WTC11 (cell line): Measurements from ENCODE around the gene ESCO1. TPM values are rescaled to one million over a fixed set of nuclear protein-coding genes. Genes with fewer than 3 reads are reported as not detected.

Source experiments
- ATAC-seq: fragments of 200-7000 bp; cut with Tn5 transposase; 2 replicates; pipeline ENCODE4 v1.10.0; 2021; ENCODE audit warnings: mild to moderate bottlenecking, moderate library complexity
- CTCF ChIA-PET: fragments of 300-600 bp; sonication (Branson Sonifier 250); formaldehyde crosslinking; loops from one replicate; lab custom pipeline; 2021; ENCODE audit warnings: antibody characterized with exemption; lab: Charles Lee
- POLR2A ChIA-PET: fragments of 350-600 bp; sonication (Branson Sonifier 250); formaldehyde crosslinking; loops from one replicate; lab custom pipeline; 2021; ENCODE audit warnings: antibody characterized with exemption; lab: Charles Lee
- DNase-seq: peaks from one replicate; pipeline ENCODE4 v3.0.0; 2021; ENCODE audit warnings: low spot score
- H3K27ac Mint-ChIP-seq: 2 replicates; pipeline ENCODE4 v1.8.0; 2021; ENCODE audit warnings: mixed read lengths
- H3K27me3 Mint-ChIP-seq: 2 replicates; pipeline ENCODE4 v1.8.0; 2021; ENCODE audit warnings: low read depth, mild to moderate bottlenecking, moderate library complexity, mixed read lengths
- H3K36me3 Mint-ChIP-seq: 2 replicates; pipeline ENCODE4 v1.8.0; 2021; ENCODE audit warnings: mixed read lengths
- H3K4me1 Mint-ChIP-seq: 2 replicates; pipeline ENCODE4 v1.8.0; 2022; ENCODE audit warnings: mixed read lengths
- H3K4me3 Mint-ChIP-seq: 2 replicates; pipeline ENCODE4 v1.8.0; 2021; ENCODE audit warnings: mild to moderate bottlenecking, moderate library complexity, mixed read lengths
- H3K9me3 Mint-ChIP-seq: 2 replicates; pipeline ENCODE4 v1.8.0; 2021; ENCODE audit warnings: mixed read lengths
- ATF1 ChIP-seq: sonication (generic); formaldehyde crosslinking; IDR thresholded peaks from 2 replicates; pipeline ENCODE4 v1.8.1; 2023; ENCODE audit warnings: mild to moderate bottlenecking, moderate library complexity, missing genetic modification reagents
- E2F4 ChIP-seq: sonication (generic); formaldehyde crosslinking; IDR thresholded peaks from 2 replicates; pipeline ENCODE4 v1.8.1; 2022; ENCODE audit warnings: low read depth, mild to moderate bottlenecking, moderate library complexity, missing genetic modification reagents, borderline replicate concordance
- E2F5 ChIP-seq: sonication (generic); formaldehyde crosslinking; IDR thresholded peaks from 2 replicates; pipeline ENCODE4 v1.8.1; 2022; ENCODE audit warnings: mild to moderate bottlenecking, moderate library complexity, missing genetic modification reagents
- GABPB1 ChIP-seq: sonication (generic); formaldehyde crosslinking; IDR thresholded peaks from 2 replicates; pipeline ENCODE4 v1.8.1; 2023; ENCODE audit warnings: mild to moderate bottlenecking, missing genetic modification reagents
- NFATC4 ChIP-seq: fragments of 250-450 bp; sonication (Bioruptor Pico); IDR thresholded peaks from 2 replicates; pipeline ENCODE4 v1.9.0; 2021; ENCODE audit warnings: mild to moderate bottlenecking
- NFYB ChIP-seq: sonication (generic); formaldehyde crosslinking; conservative IDR thresholded peaks from 2 replicates; pipeline ENCODE4 v1.8.0; 2022; ENCODE audit warnings: low read depth, missing genetic modification reagents
- NR2C2 ChIP-seq: sonication (generic); formaldehyde crosslinking; IDR thresholded peaks from 2 replicates; pipeline ENCODE4 v1.8.0; 2022; ENCODE audit warnings: mild to moderate bottlenecking, missing genetic modification reagents
- SMAD3 ChIP-seq: sonication (generic); formaldehyde crosslinking; IDR thresholded peaks from 2 replicates; pipeline ENCODE4 v1.8.0; 2022; ENCODE audit warnings: missing genetic modification reagents, mild to moderate bottlenecking, borderline replicate concordance
- SOX15 ChIP-seq: fragments of 250-450 bp; sonication (Bioruptor Pico); IDR thresholded peaks from 2 replicates; pipeline ENCODE4 v1.9.0; 2021; ENCODE audit warnings: mild to moderate bottlenecking
- USF1 ChIP-seq: sonication (generic); formaldehyde crosslinking; IDR thresholded peaks from 2 replicates; pipeline ENCODE4 v1.8.0; 2022; ENCODE audit warnings: mild to moderate bottlenecking, missing genetic modification reagents
- USF2 ChIP-seq: sonication (generic); formaldehyde crosslinking; IDR thresholded peaks from 2 replicates; pipeline ENCODE4 v1.8.1; 2023; ENCODE audit warnings: mild to moderate bottlenecking, missing genetic modification reagents, moderate library complexity
- ZNF138 ChIP-seq: sonication (generic); formaldehyde crosslinking; conservative IDR thresholded peaks from 2 replicates; pipeline ENCODE4 v1.8.1; 2022; ENCODE audit warnings: mild to moderate bottlenecking, moderate library complexity, missing genetic modification reagents
- ZNF263 ChIP-seq: sonication (generic); formaldehyde crosslinking; IDR thresholded peaks from 2 replicates; pipeline ENCODE4 v1.8.1; 2022; ENCODE audit warnings: low read depth, mild to moderate bottlenecking, moderate library complexity, missing genetic modification reagents
- ZNF425 ChIP-seq: fragments of 250-450 bp; sonication (Bioruptor Pico); conservative IDR thresholded peaks from 2 replicates; pipeline ENCODE4 v1.9.0; 2021; ENCODE audit warnings: mild to moderate bottlenecking
- total RNA-seq: library from RNA; stranded (reverse); gene quantifications from 3 replicates; pipeline ENCODE4 v1.2.3, GENCODE V29; 2021

The ESCO1 gene
- total RNA-seq, 1 experiment from 2014 or later, result 46.5 TPM

GRCh38 chr18:21513292-21513691 is 87.2 kb downstream of the ESCO1 start:
- no peak for TF ChIP-seq NFYB (CRISPR knock-in tag)
- TF ChIP-seq USF2 (CRISPR knock-in tag), result no peak
- Mint-ChIP-seq H3K4me1 (peaks cover under 1% of the 10 kb centered on the region; the same call in 1 of the 2 replicates), H3K9me3 (no peaks in the 10 kb centered on the region), H3K4me3 (no peak overlapping the region), H3K27me3 (no peaks in the 10 kb centered on the region), H3K27ac (no peak overlapping the region), H3K36me3 (peaks cover 9% of the 10 kb centered on the region)
- CTCF ChIA-PET, result no interaction called here
- no peak for DNase-seq
- no peak for ATAC-seq
- POLR2A ChIA-PET, result no interaction called here

GRCh38 chr18:21509062-21509461 is 91.4 kb downstream of the ESCO1 start:
- peaks cover 6% of the 10 kb centered on the region for H3K36me3 Mint-ChIP-seq
- TF ChIP-seq NFATC4 (CRISPR knock-in tag) (no peak), USF1 (no peak), GABPB1 (no peak), SMAD3 (CRISPR knock-in tag) (no peak), NR2C2 (CRISPR knock-in tag) (no peak), USF2 (CRISPR knock-in tag) (no peak), ZNF263 (CRISPR knock-in tag) (no peak), SOX15 (CRISPR knock-in tag) (no peak), ATF1 (CRISPR knock-in tag) (no peak), E2F4 (CRISPR knock-in tag) (no peak), ZNF425 (CRISPR knock-in tag) (no peak), E2F5 (CRISPR knock-in tag) (no peak), ZNF138 (CRISPR knock-in tag) (no peak)
- H3K27me3 Mint-ChIP-seq, result no peaks in the 10 kb centered on the region
- H3K27ac Mint-ChIP-seq, result no peak overlapping the region
- no peak overlapping the region for H3K4me3 Mint-ChIP-seq
- no peaks in the 10 kb centered on the region for H3K9me3 Mint-ChIP-seq
- DNase-seq, result no peak
- ChIA-PET CTCF (interaction anchor here (0.7 to 1.9 kb wide), 7 partner anchors 9 to 317 kb away, joined by 3 to 11 read pairs (median 3); no protein-coding TSS in a partner anchor), POLR2A (no interaction called here)
- peaks cover 5% of the 10 kb centered on the region for H3K4me1 Mint-ChIP-seq
- ATAC-seq, result no peak; the same call in 1 of the 2 replicates
